HG03103 (cell line): Measurements from ENCODE around the gene MYL11.
"Not testable (repeated sequence)": the region's sequence is repeated elsewhere in the genome, so short reads cannot be mapped to it uniquely, and the experiment has no call there.

Experiments used
- ATAC-seq: cut with Tn5 transposase; IDR thresholded peaks from one replicate; pipeline ENCODE4 v1.9.1; 2021; ENCODE audit warnings: low read depth; ENCODE audit not compliant: unreplicated experiment

MYL11 gene

DNA sequence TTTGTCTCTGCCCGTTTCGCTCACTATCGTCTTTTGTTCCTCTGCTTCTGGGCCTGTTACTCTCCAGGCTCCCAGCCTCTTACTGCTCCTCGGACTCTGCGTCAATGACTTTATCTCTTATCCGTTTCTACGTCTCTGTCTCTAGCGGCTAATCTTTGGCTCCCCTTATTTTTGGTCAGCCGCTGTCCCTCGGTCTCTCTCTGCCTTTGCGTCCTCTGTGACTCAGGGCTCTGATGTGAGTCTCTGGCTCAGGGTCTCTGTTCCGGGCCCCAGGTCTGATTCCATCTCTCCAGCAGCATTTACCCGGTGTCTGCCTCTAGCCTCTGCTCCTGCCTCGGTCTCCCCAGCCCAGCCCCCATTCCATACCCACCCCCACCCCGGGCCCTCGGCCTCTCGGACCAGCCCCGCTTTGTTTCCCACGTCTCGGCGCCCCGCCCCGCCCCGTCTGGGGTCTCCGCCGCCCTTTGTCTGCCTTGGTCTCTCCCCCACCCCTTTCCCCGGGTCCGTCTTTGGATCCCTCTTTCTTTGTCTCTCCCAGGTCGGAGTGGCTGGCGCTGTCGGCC lies 20.1 kb downstream of the MYL11 start:
- no peak for ATAC-seq

GRCh38 chr16:30395155-30395991 lies 20.8 kb downstream of the MYL11 start, which contains the start of gene ZNF48:
Gene ZNF48 (plus strand): TSS chr16:30395420. CDS start chr16:30395795, 375 bp downstream.
- ATAC-seq, result peak; percentile 53

DNA sequence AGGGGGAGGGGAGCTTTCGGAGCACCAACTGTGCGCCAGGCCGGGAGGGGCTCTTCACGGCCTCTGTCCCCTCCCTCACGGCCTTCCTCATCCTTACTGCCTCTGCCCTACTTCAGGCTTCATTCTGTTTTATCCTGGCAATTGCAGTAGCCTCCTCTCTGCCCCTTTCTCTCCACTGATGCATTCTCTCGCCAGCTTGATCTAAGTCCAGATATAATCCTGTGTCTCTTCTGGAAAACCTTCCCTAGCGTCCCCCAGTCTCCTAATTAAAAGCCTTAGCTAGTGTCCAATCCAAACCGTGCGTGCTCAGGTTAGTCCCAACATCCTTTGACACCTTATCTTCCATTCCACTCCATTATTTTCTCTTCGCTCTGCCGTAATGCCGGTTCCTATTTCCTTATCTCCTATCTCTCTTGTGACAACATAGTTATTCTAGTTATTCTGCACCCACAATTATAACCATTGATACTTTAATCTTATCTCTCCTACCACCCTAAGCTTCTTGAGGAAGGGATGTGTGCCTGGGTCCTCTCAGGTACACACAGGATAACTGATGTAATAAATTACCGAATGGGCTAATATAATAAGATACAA lies 21.5 kb downstream of the MYL11 start:
- ATAC-seq, result no peak

DNA sequence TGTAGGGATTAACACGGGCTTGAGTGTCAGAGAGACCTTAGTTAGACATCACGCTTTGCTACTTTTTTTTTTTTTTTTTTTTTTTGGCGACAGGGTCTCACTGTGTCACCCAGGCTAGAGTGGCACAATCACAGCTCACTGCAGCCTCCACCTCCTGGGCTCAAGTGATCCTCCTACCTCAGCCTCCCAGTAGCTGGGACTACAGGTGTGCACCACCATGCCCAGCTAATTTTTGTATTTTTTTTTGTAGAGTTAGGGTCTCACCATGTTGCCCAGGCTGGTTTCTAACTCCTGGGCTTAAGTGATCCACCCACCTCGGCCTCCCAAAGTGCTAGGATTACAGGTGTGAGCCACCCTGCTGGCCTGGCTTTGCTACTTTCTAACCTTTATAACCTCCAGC lies 22.0 kb downstream of the MYL11 start:
- ATAC-seq, result not testable (repeated sequence)

GRCh38 chr16:30397056-30397455 lies 22.5 kb downstream of the MYL11 start:
- ATAC-seq, result no peak

GRCh38 chr16:30397776-30398660 lies 23.4 kb downstream of the MYL11 start:
- ATAC-seq, result no peak

- ATAC-seq, result no peak
Observed at GRCh38 chr16:30398661-30399434, 24.2 kb downstream of the MYL11 start.

DNA sequence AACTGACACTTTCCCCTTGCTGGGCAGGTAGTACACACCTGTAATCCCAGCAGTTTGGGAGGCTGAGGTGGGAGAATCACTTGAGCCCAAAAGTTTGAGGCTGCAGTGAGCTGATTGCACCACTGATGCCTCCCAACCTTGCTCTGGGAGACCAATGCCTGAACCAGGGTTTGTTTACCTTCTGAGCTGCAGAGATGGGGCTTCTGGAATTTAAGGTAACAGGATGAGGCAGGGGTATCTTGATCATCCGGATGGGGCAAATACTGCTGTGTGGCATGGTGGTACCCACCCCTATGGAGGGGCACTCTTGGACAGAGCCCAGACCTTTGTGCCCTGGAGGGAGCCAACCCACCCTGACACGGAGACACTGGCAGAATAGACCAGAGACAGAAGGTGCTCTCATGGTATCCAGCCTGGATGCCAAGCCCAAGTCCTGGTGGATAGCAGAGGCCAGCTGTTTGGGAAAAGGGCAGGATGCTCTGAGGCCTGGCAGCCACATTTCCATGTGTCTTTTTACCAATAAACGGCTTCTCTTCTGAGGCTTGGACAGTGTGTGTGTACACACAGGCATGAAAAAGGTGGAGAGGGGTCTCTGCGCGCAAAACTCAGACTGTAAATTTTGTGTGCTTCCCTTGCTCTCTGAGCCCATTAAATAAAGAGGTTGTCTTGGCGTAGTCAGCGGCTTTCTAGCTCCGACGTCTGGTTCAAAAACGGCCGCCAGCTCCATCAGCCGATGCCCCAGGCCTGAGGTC lies 25.0 kb downstream of the MYL11 start:
- no peak for ATAC-seq

- no peak for ATAC-seq
Observed at GRCh38 chr16:30401768-30402425, 27.3 kb downstream of the MYL11 start.

DNA sequence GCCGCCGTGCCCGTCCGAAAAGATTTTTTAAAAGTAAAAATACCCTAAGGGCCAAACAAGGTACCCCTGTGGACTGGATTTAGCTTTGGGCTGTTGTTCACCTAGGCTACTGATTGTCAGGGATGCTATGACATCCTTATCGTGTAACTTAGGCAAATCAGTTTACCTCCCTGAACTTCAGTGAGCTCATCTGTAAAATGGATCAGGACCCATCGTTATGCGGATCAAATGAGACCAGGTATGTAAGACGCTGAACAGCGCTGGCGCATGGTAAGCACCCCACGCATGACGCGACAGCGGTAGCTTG lies 32.1 kb downstream of the MYL11 start:
- ATAC-seq, result no peak

GRCh38 chr16:30407102-30407803 lies 32.7 kb downstream of the MYL11 start, which contains the start of gene ZNF771:
Gene ZNF771 (plus strand): TSS chr16:30407606. CDS start chr16:30408054, 448 bp downstream.
- peak; percentile 62 for ATAC-seq

DNA sequence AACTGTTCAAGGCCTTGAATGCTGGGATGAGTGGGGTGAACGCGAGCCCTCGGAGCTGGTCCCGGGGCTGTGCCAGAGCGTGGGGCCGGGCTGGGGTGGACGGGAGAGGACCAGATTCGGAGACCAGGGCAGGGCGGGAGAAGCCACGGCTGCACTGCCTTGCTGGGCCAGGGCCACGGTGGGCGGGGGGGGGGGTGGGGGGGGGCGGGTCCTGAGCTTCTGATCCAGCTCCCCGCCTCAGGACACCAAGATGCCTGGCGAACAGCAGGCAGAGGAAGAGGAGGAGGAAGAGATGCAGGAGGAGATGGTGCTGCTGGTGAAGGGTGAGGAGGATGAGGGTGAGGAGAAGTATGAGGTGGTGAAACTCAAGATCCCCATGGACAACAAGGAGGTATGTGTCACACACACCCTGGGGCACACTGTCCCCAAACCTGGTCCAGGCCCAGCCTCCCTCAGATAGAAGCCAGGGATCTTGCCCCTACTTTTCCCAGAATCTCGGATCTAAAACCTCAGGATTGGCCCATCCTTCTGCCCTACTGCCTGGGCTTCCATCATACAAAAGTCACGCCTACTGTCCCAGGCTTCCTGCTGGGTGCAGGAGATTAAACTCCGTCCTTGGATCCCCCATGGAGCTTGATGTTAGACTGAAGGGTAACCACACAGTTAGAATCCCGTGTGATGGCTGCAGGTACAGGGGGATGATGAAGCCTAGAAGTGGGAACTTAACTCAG lies 33.4 kb downstream of the MYL11 start:
- no peak for ATAC-seq

DNA sequence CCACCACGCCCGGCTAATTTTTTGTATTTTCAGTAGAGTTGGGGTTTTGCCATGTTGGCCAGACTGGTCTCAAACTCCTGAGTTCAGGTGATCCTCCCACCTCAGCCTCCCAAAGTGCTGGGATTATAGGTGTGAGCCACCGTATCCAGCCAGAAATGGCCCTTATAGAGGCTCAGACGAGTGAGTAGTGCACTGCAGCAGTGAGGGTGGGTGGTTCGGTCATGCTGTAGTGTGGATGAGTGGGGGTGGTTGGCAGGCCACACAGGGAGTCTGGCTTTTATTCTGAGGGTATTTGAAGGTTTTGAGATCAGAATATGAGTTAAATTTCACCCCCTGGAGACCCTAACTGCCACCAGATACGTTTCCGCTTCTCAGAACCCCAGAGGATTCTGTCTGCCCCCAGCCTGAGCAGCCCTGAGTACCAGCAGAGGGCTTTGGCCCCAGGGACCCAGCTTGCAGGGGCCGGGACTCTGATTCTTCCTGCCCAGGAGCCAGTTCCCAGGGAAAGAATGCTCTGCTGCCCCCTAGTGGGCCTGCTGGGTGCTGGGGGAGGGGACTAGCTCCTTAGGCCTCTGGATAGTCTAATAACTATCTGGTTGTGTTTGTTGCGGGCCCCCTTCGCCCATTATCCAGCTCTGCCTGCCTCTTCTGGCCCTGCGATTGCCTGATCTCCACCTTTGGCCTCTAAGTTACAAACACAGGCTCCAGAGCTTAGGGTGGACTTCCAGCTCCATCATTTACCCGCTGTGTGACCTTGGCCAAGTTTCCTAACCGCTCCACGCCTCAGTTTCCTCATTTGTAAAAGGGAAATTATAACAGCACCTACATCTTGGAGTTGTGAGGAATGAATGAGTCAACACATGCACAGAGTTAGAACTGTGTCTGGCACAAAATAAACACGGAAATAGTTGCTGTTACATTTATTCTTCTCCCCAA lies 34.8 kb downstream of the MYL11 start:
- no peak for ATAC-seq

- ATAC-seq, result no peak
Observed at GRCh38 chr16:30413112-30413806, 38.7 kb downstream of the MYL11 start.

DNA sequence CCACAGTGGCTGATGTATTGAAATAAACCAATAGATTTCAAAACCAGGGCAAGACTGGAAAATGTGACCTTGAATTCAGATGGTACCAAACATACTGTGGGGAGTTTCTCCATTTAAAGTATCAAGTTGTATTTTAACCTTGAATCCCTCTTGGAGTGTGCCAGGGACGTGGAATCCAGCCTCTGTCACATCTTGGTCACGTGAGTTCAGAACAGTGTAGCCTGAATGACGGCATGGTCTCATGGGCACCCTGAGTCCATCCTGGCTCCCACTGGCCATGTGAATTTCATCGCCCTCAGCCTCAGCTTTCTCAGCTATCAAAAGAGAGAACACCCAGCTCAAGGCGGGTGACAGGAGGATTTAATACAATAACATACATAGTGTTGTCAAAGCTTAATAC lies 39.6 kb downstream of the MYL11 start:
- ATAC-seq, result no peak

DNA sequence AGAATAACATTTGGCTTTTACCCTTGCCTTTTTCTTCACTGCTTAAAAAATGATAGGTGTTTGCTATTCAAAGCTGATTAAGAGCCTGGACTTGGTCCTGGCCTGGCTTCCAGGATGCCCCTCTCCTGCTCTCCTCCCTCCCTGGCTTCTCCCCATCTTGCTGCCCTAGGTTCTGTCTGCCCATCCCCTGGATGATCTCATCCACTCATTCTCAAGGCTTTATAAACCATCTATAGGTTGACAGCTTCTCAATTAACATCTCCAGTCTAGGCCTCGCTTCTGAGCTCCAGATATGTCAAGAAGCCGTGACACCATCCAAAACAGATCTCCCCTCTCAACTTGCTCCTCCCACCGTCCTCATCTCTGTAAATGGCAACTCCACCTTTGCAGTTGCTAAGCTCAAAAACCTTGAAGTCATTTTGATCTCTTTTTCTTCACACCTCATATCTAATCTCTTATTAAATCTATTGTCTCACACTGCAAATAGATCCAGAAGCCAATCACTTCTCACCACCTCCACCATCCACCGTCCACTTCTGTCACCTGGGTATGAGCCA lies 41.5 kb downstream of the MYL11 start:
- ATAC-seq, result no peak
